PC-9 (cell line): ENCODE data around the gene SLC18A3. TPM values are rescaled to one million over a fixed set of nuclear protein-coding genes. Genes with fewer than 3 reads are reported as not detected.

Source experiments
- BruUV-seq: library from RNA; stranded (reverse); fragments of 400-500 nt; replicated peaks from 2 replicates; lab custom pipeline; 2021; lab: Mats Ljungman, UMichigan
- CTCF ChIA-PET: fragments of 300-600 bp; sonication (Branson Sonifier 250); formaldehyde crosslinking; loops from one replicate; lab custom pipeline; 2022; ENCODE audit warnings: antibody characterized with exemption; lab: Charles Lee
- POLR2A ChIA-PET: fragments of 300-600 bp; sonication (Branson Sonifier 250); formaldehyde crosslinking; loops from one replicate; lab custom pipeline; 2022; ENCODE audit warnings: antibody characterized with exemption; ENCODE audit not compliant: unreplicated experiment; lab: Charles Lee
- DNase-seq, 2 experiments: peaks; one replicate each; pipeline versions ENCODE4 v3.0.0 to v3.0.0-alpha.2; 2015 to 2022; ENCODE audit warnings: mixed read lengths in 1 of 2
- H2AFZ ChIP-seq: fragments of 200-600 bp; sonication (generic); 2 replicates; pipeline ENCODE4 v1.8.1; 2017; ENCODE audit warnings: antibody characterized with exemption
- H3F3A ChIP-seq: fragments of 200-600 bp; sonication (generic); 2 replicates; pipeline ENCODE4 v1.8.1; 2017; ENCODE audit warnings: antibody characterized with exemption, mild to moderate bottlenecking, low read depth; ENCODE audit not compliant: insufficient read depth
- H3K27ac ChIP-seq: fragments of 200-600 bp; sonication (generic); 2 replicates; pipeline ENCODE4 v1.6.1; 2016; ENCODE audit warnings: mixed run types
- H3K27me3 ChIP-seq: fragments of 200-600 bp; sonication (generic); 2 replicates; pipeline ENCODE4 v1.6.1; 2016; ENCODE audit warnings: low read depth, mixed run types; ENCODE audit not compliant: insufficient read depth
- H3K36me3 ChIP-seq: fragments of 200-600 bp; sonication (generic); 2 replicates; pipeline ENCODE4 v1.6.1; 2016; ENCODE audit warnings: low read depth, mixed run types
- H3K4me1 ChIP-seq: fragments of 200-600 bp; sonication (generic); replicated peaks from 2 replicates; pipeline ENCODE4 v1.6.1; 2016; ENCODE audit warnings: mixed run types; ENCODE audit not compliant: insufficient read depth
- H3K4me2 ChIP-seq: fragments of 200-600 bp; sonication (generic); 2 replicates; pipeline ENCODE4 v1.6.1; 2017; ENCODE audit warnings: mixed run types
- H3K4me3 ChIP-seq: fragments of 200-600 bp; sonication (generic); 2 replicates; pipeline ENCODE4 v1.6.1; 2016; ENCODE audit warnings: mixed run types
- H3K79me2 ChIP-seq: fragments of 200-600 bp; sonication (generic); 2 replicates; pipeline ENCODE4 v1.6.1; 2017; ENCODE audit warnings: low read depth, mixed run types
- H3K9me2 ChIP-seq: fragments of 200-600 bp; sonication (generic); 2 replicates; pipeline ENCODE4 v1.8.1; 2017; ENCODE audit warnings: mild to moderate bottlenecking; ENCODE audit not compliant: insufficient read depth
- H3K9me3 ChIP-seq: fragments of 200-600 bp; sonication (generic); 2 replicates; pipeline ENCODE4 v1.8.1; 2016; ENCODE audit warnings: low read depth; ENCODE audit not compliant: insufficient read depth
- H4K20me1 ChIP-seq: fragments of 200-600 bp; sonication (generic); 2 replicates; pipeline ENCODE4 v1.8.1; 2017; ENCODE audit not compliant: insufficient read depth
- EZH2 ChIP-seq: fragments of 200-600 bp; sonication (generic); IDR thresholded peaks from 2 replicates; pipeline ENCODE4 v1.8.0; 2017; ENCODE audit warnings: antibody characterized with exemption, low read depth
- intact Hi-C: fragments of 100-400 bp; cut with micrococcal nuclease; formaldehyde crosslinking; loops from one replicate; pipeline ENCODE4 v1.10.0; 2022; ENCODE audit not compliant: unreplicated experiment
- total RNA-seq: library from RNA; stranded (reverse); gene quantifications from 2 replicates; pipeline ENCODE4 v1.2.3, GENCODE V29; 2021
- TF ChIP-seq, protein P1 (sequence below): fragments of 200-600 bp; sonication (generic); conservative IDR thresholded peaks from 2 replicates; pipeline ENCODE4 v1.6.1; 2017; ENCODE audit warnings: mixed run types, antibody characterized with exemption, mild to moderate bottlenecking, moderate library complexity

Gene SLC18A3
- total RNA-seq, 1 experiment from 2014 or later, result not detected

DNA sequence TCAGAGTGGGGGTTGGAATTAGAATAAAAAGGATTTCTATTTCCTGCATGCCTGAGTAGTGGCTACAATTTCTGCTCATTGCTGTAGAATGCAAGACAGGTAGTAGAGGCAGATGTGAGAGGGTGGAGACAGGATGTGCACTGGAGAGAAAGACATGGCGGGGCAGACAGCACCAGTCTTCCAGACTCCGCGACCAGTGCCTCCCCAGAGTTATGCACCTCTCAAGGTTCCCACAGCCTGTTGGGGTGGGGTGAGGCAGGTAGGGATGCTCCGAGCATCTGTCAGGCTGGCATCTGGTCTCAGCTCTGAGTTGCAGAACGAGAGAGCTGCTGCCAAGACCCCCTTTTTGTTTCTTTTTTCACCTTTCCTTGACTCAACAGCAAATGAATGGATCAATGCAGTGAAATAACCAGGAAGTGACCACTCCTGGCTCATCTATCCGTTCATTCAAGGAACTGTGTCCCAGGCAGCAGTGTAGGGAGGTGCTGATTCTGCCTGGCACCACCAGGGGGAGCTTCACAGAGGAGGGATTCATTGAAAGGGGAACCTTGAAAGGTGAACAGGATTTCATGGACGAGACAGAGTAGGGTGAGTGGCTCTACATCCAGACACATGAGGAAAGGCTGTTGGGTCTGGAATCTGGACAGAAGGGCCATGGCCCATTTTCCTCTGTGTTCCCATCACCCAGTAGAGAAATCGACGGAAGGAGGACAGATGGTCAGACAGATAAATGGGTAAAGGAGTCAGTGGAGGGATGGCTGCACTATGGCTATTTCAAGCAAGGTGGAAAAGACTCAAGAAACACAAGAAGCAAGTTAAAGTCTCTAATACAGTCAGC lies 17.2 kb upstream of the SLC18A3 start:
- no peak for TF ChIP-seq EZH2
- TF ChIP-seq, protein P1, sequence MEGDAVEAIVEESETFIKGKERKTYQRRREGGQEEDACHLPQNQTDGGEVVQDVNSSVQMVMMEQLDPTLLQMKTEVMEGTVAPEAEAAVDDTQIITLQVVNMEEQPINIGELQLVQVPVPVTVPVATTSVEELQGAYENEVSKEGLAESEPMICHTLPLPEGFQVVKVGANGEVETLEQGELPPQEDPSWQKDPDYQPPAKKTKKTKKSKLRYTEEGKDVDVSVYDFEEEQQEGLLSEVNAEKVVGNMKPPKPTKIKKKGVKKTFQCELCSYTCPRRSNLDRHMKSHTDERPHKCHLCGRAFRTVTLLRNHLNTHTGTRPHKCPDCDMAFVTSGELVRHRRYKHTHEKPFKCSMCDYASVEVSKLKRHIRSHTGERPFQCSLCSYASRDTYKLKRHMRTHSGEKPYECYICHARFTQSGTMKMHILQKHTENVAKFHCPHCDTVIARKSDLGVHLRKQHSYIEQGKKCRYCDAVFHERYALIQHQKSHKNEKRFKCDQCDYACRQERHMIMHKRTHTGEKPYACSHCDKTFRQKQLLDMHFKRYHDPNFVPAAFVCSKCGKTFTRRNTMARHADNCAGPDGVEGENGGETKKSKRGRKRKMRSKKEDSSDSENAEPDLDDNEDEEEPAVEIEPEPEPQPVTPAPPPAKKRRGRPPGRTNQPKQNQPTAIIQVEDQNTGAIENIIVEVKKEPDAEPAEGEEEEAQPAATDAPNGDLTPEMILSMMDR, result peak; percentile 95
- ChIA-PET POLR2A (interaction anchor here (0.7 kb wide), 1 partner anchor 41 kb away, joined by 3 read pairs; no protein-coding TSS in a partner anchor), CTCF (interaction anchor here (0.6 to 1.0 kb wide), 2 partner anchors 51 to 172 kb away, joined by 3 read pairs; no protein-coding TSS in a partner anchor)
- Histone ChIP-seq H3K9me3 (peaks cover 2% of the 10 kb centered on the region), H4K20me1 (no peaks in the 10 kb centered on the region), H2AFZ (no peak overlapping the region), H3K79me2 (no peaks in the 10 kb centered on the region), H3K27me3 (no peaks in the 10 kb centered on the region), H3K4me3 (no peak overlapping the region), H3F3A (peaks cover 4% of the 10 kb centered on the region; the same call in 1 of the 2 replicates), H3K4me2 (no peak overlapping the region), H3K27ac (no peak overlapping the region), H3K36me3 (no peaks in the 10 kb centered on the region), H3K9me2 (no peaks in the 10 kb centered on the region), H3K4me1 (no peaks in the 10 kb centered on the region)
- peak; percentile 43 to 65 for DNase-seq
- BruUV-seq, result no TSS peak
- intact Hi-C loops, result loop anchor here (1.0 to 5.0 kb wide), 3 partner anchors 42 to 936 kb away; partner anchors contain the start of gene ERCC6

DNA sequence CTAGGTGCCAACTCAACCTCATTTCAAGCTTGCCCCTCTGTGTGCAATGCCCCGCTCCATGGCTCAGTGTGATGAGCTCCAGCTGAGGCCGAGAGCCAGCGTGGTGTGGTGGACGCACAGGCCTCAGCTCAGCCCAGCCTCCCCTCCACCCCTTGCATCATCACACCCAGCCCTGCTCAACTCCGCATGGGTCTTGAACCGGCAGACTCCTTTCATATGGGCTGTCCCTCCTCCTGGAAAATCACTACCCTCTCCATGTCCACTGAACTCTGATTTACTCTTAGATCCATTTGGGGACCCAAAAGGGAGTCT lies 16.6 kb upstream of the SLC18A3 start:
- no peak overlapping the region for H2AFZ ChIP-seq
- no peaks in the 10 kb centered on the region for H4K20me1 ChIP-seq
- no peak for DNase-seq
- ChIA-PET POLR2A (no interaction called here), CTCF (interaction anchor here (1.0 kb wide), 1 partner anchor 52 kb away, joined by 3 read pairs; no protein-coding TSS in a partner anchor)
- H3K27me3 ChIP-seq, result no peaks in the 10 kb centered on the region
- no peak for TF ChIP-seq EZH2
- TF ChIP-seq, protein P1, result no peak
- H3K4me2 ChIP-seq, result no peak overlapping the region
- H3K9me2 ChIP-seq, result no peaks in the 10 kb centered on the region
- intact Hi-C loops, result loop anchor here (1.0 to 5.0 kb wide), 3 partner anchors 43 to 936 kb away; partner anchors contain the start of gene ERCC6
- no peaks in the 10 kb centered on the region for H3K79me2 ChIP-seq
- no peaks in the 10 kb centered on the region for H3K36me3 ChIP-seq
- no TSS peak for BruUV-seq
- peaks cover 4% of the 10 kb centered on the region; the same call in 1 of the 2 replicates for H3F3A ChIP-seq
- H3K9me3 ChIP-seq, result no peaks in the 10 kb centered on the region; the same call in 1 of the 2 replicates
- H3K4me1 ChIP-seq, result no peaks in the 10 kb centered on the region
- H3K4me3 ChIP-seq, result no peak overlapping the region
- H3K27ac ChIP-seq, result no peak overlapping the region

DNA sequence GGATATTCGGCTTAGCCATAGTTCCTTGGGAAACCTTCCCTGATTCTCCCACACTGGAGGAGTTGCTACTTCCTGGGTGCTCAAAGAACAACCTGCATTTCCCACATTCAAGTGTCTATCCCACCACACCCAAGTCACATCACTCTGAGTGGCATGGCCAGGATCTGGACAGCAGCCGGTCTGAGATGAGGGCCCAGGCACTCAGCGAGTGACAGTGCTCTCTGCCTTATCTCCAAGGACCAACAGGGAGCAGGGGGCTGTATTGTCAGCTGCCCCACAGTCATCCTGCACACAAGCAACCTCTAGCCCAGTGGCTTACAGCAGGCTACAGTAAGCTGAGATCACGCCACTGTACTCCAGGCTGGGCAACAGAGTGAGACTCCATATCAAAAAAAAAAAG lies 16.1 kb upstream of the SLC18A3 start:
- no peak for TF ChIP-seq EZH2
- TF ChIP-seq, protein P1, result no peak
- intact Hi-C loops, result loop anchor here (1.0 to 5.0 kb wide), 4 partner anchors 43 to 937 kb away; partner anchors contain the start of gene ERCC6
- Histone ChIP-seq H3K4me3 (no peak overlapping the region), H4K20me1 (no peaks in the 10 kb centered on the region), H3K36me3 (no peaks in the 10 kb centered on the region), H3F3A (peaks cover 4% of the 10 kb centered on the region; the same call in 1 of the 2 replicates), H3K27ac (no peak overlapping the region), H2AFZ (no peak overlapping the region), H3K27me3 (no peaks in the 10 kb centered on the region), H3K4me2 (no peak overlapping the region), H3K79me2 (no peaks in the 10 kb centered on the region), H3K4me1 (no peaks in the 10 kb centered on the region), H3K9me3 (no peaks in the 10 kb centered on the region; the same call in 1 of the 2 replicates), H3K9me2 (no peaks in the 10 kb centered on the region)
- CTCF ChIA-PET, result no interaction called here
- no TSS peak for BruUV-seq
- POLR2A ChIA-PET, result no interaction called here
- no peak for DNase-seq
